ENCODE results near the gene SDCBP2.

SDCBP2 gene

DNA sequence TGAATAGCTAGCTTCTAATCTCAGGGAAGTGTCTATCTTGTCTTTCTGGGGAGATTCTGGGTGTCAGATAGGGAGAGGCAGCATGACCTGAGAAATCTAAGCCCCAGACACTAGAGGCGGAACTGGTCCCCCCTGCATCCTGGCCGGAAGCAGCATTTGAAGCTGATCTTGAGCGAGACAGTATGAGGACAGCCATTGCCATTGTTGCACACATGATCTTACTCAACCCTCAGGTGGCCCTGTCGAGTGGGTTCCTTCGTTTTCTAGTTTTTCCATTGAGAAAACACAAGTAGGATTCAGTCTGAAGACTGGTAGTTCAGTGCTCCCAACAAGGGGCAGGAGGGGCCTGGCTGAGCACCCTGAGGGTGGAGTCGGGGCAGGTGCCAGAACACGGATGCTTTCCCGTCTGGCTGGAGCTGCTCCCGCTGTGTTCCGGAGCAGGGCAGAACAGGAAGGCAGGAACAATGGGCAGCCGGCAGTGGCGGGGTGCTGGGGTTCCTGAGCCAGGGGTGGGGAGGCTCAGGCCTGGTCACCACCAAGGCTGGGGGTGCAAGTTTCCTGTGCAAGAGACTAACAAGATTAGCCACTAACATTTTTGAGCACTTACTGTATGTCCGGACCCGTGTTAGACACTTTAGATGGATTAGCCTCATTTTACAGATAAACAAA lies 7.9 kb upstream of the SDCBP2 start:
- TF ChIP-seq, protein P1, sequence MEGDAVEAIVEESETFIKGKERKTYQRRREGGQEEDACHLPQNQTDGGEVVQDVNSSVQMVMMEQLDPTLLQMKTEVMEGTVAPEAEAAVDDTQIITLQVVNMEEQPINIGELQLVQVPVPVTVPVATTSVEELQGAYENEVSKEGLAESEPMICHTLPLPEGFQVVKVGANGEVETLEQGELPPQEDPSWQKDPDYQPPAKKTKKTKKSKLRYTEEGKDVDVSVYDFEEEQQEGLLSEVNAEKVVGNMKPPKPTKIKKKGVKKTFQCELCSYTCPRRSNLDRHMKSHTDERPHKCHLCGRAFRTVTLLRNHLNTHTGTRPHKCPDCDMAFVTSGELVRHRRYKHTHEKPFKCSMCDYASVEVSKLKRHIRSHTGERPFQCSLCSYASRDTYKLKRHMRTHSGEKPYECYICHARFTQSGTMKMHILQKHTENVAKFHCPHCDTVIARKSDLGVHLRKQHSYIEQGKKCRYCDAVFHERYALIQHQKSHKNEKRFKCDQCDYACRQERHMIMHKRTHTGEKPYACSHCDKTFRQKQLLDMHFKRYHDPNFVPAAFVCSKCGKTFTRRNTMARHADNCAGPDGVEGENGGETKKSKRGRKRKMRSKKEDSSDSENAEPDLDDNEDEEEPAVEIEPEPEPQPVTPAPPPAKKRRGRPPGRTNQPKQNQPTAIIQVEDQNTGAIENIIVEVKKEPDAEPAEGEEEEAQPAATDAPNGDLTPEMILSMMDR (conservative IDR thresholded peaks at IDR 0.05; ENCODE audit: control insufficient read depth, insufficient read depth, low read depth, low read length) = no peak
- no peak for DNase-seq (ENCODE audit: low read depth)
- no peak overlapping the region for H3K4me3 ChIP-seq (ENCODE audit: control insufficient read depth, low read depth, low read length)

DNA sequence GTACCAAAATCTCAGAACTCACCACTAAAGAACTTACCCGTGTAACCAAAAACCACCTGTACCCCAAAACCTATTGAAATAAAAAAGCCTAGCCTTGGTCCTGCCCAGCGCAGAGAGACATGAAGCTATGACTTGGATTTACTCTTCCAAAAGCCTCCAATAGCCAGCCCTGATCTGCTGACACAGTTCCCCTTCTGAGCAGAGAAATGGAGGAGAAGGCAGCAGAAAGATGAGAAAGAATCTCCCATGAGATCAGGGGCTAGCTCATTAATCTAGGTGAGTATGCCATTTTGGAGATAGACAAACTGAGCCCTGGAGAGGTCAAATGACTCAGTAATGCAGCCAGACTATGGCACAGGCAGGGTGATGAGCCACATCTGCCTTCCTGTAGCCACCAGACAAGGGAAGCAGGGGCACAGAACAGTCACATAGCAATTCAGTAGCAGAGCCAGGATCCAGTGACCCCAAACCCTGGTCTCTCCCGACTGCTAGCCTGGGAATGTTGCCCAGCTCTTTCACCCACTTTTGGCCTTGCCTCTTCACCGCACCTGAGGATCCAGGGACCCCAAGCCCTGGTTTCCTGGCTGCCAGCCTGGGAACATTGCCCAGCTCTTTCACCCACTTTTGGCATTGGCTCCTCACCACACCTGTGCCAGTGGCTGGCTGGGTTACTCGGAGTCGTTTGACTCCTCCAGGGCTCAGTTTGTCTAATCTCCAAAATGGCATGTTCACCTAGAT lies 7.2 kb upstream of the SDCBP2 start:
- TF ChIP-seq, protein P1 (conservative IDR thresholded peaks at IDR 0.05; ENCODE audit: control insufficient read depth, insufficient read depth, low read depth, low read length) = no peak
- no peak overlapping the region for H3K4me3 ChIP-seq (ENCODE audit: control insufficient read depth, low read depth, low read length)
- DNase-seq (ENCODE audit: low read depth) = no peak

DNA sequence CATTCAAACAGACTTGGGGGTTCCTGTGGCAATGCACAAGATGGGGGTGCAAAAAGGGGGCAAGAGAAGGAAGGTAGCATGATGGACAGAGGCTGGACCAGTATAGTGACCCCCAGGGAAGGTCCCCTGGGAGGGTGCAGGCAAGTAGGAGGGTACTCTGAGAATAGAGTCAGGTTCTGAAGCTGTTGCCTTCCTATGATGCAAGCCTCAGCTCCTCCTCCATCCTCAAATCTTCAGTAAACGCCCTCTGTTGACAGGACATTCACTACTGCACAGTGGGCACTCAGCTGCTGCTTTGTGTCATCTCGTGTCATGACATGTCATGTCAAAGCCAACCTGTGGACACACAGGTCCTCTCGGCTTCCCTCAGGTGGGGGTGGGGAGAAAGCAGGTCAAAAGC lies 5.8 kb upstream of the SDCBP2 start:
- no peak for DNase-seq (ENCODE audit: low read depth)
- TF ChIP-seq, protein P1 (conservative IDR thresholded peaks at IDR 0.05; ENCODE audit: control insufficient read depth, insufficient read depth, low read depth, low read length) = no peak
- no peak overlapping the region for H3K4me3 ChIP-seq (ENCODE audit: control insufficient read depth, low read depth, low read length)

DNA sequence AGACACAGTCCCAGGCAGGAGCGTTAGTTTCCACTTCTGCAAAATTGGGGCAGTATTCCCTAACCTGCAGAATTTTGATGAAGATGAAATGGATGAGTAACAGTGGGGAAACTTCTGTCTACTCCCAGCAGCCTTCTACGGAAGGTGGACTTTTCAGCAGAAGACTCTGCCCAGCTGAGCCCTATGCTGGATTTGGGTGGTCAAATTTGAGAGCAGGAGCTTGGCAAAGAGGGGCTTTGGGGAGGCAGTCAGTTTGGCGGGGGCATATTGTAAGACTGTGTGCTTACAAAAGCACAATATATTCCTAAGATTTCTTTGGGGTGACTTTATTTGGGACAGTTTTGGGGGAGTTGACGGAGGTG lies 5.4 kb upstream of the SDCBP2 start:
- TF ChIP-seq, protein P1 (conservative IDR thresholded peaks at IDR 0.05; ENCODE audit: control insufficient read depth, insufficient read depth, low read depth, low read length) = no peak
- no peak overlapping the region for H3K4me3 ChIP-seq (ENCODE audit: control insufficient read depth, low read depth, low read length)
- no peak for DNase-seq (ENCODE audit: low read depth)

DNA sequence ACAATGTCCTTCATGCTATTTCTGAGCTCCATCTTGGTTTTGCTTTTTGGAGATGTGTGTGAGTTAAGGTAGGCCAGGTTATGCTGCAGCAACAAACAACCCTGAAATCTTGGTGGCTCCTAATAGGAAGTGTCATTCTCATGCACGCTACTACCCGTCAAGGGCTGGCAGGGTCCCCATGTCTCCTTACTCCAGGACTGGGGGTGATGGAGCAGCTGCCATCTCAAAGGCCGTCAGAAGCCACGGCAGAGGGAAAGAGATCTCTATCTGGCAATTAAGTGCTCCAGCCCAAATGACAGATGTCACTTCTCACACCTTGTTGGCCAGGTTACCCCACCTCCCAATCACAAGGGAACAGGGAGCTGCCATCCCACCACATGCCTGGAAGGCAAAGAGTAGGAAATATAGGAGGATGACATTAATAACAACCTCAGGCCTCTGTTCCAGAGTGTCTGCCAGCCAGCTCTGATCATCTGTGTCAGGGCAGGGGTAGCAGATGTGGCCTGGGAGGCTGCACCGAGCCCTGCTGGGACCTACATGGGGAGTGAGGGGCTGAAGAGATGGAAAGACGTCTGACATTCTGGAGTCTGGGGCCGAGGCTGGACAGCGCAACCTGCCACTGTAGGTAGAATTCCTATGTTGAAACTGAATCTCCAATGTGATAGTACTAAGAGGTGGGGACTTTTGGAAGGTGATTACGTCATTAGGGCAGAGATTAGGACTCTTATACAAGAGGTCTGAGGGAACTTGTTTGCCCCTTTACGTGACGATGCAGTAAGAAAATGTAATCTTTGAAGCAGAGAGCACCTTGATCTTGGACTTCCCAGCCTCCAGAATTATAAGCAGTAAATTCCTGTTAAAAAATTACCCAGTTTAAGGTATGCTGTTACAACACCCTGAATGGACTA lies 4.8 kb upstream of the SDCBP2 start:
- no peak for DNase-seq (ENCODE audit: low read depth)
- TF ChIP-seq, protein P1 (conservative IDR thresholded peaks at IDR 0.05; ENCODE audit: control insufficient read depth, insufficient read depth, low read depth, low read length) = no peak
- H3K4me3 ChIP-seq (ENCODE audit: control insufficient read depth, low read depth, low read length) = no peak overlapping the region

DNA sequence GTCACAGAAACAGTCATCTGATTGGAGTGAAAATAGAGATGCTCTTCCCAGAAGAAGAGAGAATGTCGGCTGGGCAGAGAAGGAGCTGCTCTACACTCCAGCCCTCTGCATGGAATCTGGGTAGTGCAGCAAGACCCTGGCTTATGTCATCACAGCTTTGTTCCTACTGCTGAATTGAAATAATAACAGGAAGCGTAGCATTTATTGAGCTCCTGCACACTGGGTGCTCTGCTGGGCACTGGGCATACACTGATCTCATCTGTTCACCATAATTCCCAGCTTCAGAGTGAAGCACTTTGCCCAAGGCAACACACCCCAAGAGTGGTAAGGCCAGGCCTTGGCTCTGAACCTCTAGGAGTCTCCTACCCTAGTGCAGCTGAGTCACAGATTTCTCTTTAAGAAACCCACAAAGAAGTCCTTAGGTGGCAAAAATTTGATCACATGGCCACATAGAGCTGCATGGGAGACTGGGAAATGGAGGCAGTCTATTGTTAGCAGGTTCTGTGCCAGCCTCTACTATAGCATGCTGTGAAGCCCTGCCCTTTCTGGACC lies 3.9 kb upstream of the SDCBP2 start:
- TF ChIP-seq, protein P1 (conservative IDR thresholded peaks at IDR 0.05; ENCODE audit: control insufficient read depth, insufficient read depth, low read depth, low read length) = no peak
- H3K4me3 ChIP-seq (ENCODE audit: control insufficient read depth, low read depth, low read length) = no peak overlapping the region
- no peak for DNase-seq (ENCODE audit: low read depth)

Measured in fibroblast of mammary gland (primary cell).